Breast epithelium (tissue), 4 donors: ENCODE measurements around the gene TTLL11. TPM values are rescaled to one million over a fixed set of nuclear protein-coding genes. Genes with fewer than 3 reads are reported as not detected.

ENCODE experiments used
- DNase-seq, 2 donors: peaks; one replicate each; pipeline ENCODE4 v3.0.0-alpha.2; 2019; ENCODE audit warnings: low spot score in 2 of 2
- H3K27ac ChIP-seq, 2 donors: fragments of 200-600 bp; sonication (generic) in 1 of 2; one replicate each; pipeline ENCODE4 v1.5.1; 2016 to 2019; ENCODE audit warnings: mild to moderate bottlenecking in 1 of 2
- H3K27me3 ChIP-seq, 2 donors: fragments of 200-600 bp; sonication (generic) in 1 of 2; one replicate each; pipeline versions ENCODE4 v1.5.1 to v1.6.0; 2017 to 2019; ENCODE audit warnings: control low read depth in 1 of 2, mild to moderate bottlenecking in 1 of 2
- H3K36me3 ChIP-seq: fragments of 200-600 bp; one replicate; pipeline ENCODE4 v1.5.1; 2019
- H3K4me1 ChIP-seq, 2 donors: fragments of 200-600 bp; sonication (generic); one replicate each; pipeline ENCODE4 v1.5.1; 2016 to 2019; ENCODE audit warnings: control low read depth in 1 of 2
- H3K4me3 ChIP-seq, 3 donors: fragments of 200-600 bp; sonication (generic); 1 replicate in 2 of 3; 2 replicates in 1 of 3; pipeline ENCODE4 v1.5.1; 2016 to 2019; ENCODE audit warnings: mild to moderate bottlenecking in 3 of 3, moderate library complexity in 2 of 3
- H3K9me3 ChIP-seq, 2 donors: fragments of 200-600 bp; sonication (generic) in 1 of 2; one replicate each; pipeline ENCODE4 v1.5.1; 2016 to 2019; ENCODE audit warnings: control low read depth in 1 of 2
- POLR2A ChIP-seq: fragments of 450-650 bp; IDR thresholded peaks from one replicate; pipeline ENCODE4 v1.6.1; 2016; ENCODE audit warnings: antibody characterized with exemption, mild to moderate bottlenecking, moderate library complexity
- POLR2AphosphoS5 ChIP-seq, 3 donors: sonication (generic); formaldehyde crosslinking; IDR thresholded peaks; one replicate each; pipeline ENCODE4 v1.6.1; 2017; ENCODE audit warnings: antibody characterized with exemption in 3 of 3
- intact Hi-C: fragments of 100-400 bp; cut with DNase I; formaldehyde crosslinking; loops from one replicate; pipeline ENCODE4 v1.15.1; 2023; ENCODE audit warnings: low total_unique reads
- total RNA-seq, 3 donors: library from RNA; depleted of rRNA; stranded (reverse); fragments of >200 nt; gene quantifications; one replicate each; pipeline ENCODE4 v1.1.0, GENCODE V29; 2016
- TF ChIP-seq, protein P1 (sequence below), 3 donors: fragments of 450-650 bp; IDR thresholded peaks; one replicate each; pipeline ENCODE4 v1.5.1; 2016 to 2017; ENCODE audit warnings: antibody characterized with exemption in 3 of 3, mild to moderate bottlenecking in 3 of 3, moderate library complexity in 3 of 3

The TTLL11 gene
- total RNA-seq, 3 donors from 2014 or later, result 9.0 to 12.1 (median 10.0) TPM

GRCh38 chr9:121852651-121853616, 240.2 kb downstream of the TTLL11 start:
- TF ChIP-seq, protein P1, sequence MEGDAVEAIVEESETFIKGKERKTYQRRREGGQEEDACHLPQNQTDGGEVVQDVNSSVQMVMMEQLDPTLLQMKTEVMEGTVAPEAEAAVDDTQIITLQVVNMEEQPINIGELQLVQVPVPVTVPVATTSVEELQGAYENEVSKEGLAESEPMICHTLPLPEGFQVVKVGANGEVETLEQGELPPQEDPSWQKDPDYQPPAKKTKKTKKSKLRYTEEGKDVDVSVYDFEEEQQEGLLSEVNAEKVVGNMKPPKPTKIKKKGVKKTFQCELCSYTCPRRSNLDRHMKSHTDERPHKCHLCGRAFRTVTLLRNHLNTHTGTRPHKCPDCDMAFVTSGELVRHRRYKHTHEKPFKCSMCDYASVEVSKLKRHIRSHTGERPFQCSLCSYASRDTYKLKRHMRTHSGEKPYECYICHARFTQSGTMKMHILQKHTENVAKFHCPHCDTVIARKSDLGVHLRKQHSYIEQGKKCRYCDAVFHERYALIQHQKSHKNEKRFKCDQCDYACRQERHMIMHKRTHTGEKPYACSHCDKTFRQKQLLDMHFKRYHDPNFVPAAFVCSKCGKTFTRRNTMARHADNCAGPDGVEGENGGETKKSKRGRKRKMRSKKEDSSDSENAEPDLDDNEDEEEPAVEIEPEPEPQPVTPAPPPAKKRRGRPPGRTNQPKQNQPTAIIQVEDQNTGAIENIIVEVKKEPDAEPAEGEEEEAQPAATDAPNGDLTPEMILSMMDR (IDR thresholded peaks at IDR 0.05), result no peak
- peak in 2 of 3 donors; percentile 13 to 38 for TF ChIP-seq POLR2AphosphoS5 (IDR thresholded peaks at IDR 0.05)
- H3K27ac ChIP-seq, result peak overlapping the region; percentile 70 to 90
- no peak overlapping the region for H3K4me3 ChIP-seq
- H3K4me1 ChIP-seq, result peaks cover 0 to 4% of the 10 kb centered on the region in 2 donors
- H3K9me3 ChIP-seq, result no peaks in the 10 kb centered on the region
- H3K27me3 ChIP-seq, result no peaks in the 10 kb centered on the region
- intact Hi-C loops, result loop anchor here (1.0 kb wide), 1 partner anchor 43 kb away; no protein-coding TSS in a partner anchor
- H3K36me3 ChIP-seq, result no peaks in the 10 kb centered on the region
- DNase-seq, result peak in 1 of 2 donors; percentile 38

DNA sequence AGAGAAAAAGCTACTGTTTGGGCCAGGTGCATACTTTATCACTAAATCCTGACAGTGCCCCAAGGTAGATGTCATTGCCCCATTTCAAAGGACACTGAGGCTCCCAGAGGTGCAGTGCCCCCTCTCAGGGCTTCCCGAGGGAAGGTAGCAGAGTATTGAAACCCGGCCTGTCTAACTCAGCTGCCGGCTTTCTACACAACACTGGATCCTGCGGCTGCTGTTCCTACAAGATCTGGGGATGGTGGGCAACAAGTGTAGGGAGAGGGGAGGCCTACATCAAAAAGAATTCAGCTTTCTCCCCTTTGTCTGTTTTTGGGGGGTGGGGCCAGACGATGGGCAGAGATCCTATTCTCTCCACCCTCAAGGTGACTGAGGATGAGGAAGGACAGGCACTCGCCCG, 240.9 kb downstream of the TTLL11 start:
- H3K4me1 ChIP-seq, result peaks cover 0 to 4% of the 10 kb centered on the region in 2 donors
- TF ChIP-seq POLR2A (no peak), POLR2AphosphoS5 (IDR thresholded peaks at IDR 0.05) (no peak)
- TF ChIP-seq, protein P1 (IDR thresholded peaks at IDR 0.05), result no peak
- intact Hi-C loops, result no loop called here
- H3K9me3 ChIP-seq, result no peaks in the 10 kb centered on the region
- DNase-seq, result no peak
- H3K27me3 ChIP-seq, result no peaks in the 10 kb centered on the region
- peak overlapping the region; percentile 70 to 90 for H3K27ac ChIP-seq
- no peak overlapping the region for H3K4me3 ChIP-seq
- no peaks in the 10 kb centered on the region for H3K36me3 ChIP-seq

GRCh38 chr9:121851641-121852091, 241.4 kb downstream of the TTLL11 start:
- peak overlapping the region; percentile 70 to 90 for H3K27ac ChIP-seq

GRCh38 chr9:121850366-121850765, 242.7 kb downstream of the TTLL11 start:
- TF ChIP-seq, protein P1 (IDR thresholded peaks at IDR 0.05), result no peak
- no peak for TF ChIP-seq POLR2AphosphoS5 (IDR thresholded peaks at IDR 0.05)
- Histone ChIP-seq H3K36me3 (no peaks in the 10 kb centered on the region), H3K9me3 (no peaks in the 10 kb centered on the region), H3K4me1 (peaks cover 0 to 4% of the 10 kb centered on the region in 2 donors), H3K27ac (no peak overlapping the region), H3K4me3 (no peak overlapping the region), H3K27me3 (no peaks in the 10 kb centered on the region)
- intact Hi-C loops, result no loop called here
- DNase-seq, result peak in 1 of 2 donors; percentile 9

More at GRCh38 chr9:121851641-121852091, 241.4 kb downstream of the TTLL11 start:
- Histone ChIP-seq H3K4me3 (no peak overlapping the region), H3K27me3 (no peaks in the 10 kb centered on the region), H3K9me3 (no peaks in the 10 kb centered on the region), H3K36me3 (no peaks in the 10 kb centered on the region), H3K4me1 (peaks cover 0 to 4% of the 10 kb centered on the region in 2 donors)
- TF ChIP-seq POLR2AphosphoS5 (IDR thresholded peaks at IDR 0.05) (no peak), POLR2A (no peak)
- TF ChIP-seq, protein P1 (IDR thresholded peaks at IDR 0.05), result no peak
- peak in 1 of 2 donors; percentile 25 for DNase-seq
- intact Hi-C loops, result no loop called here

DNA sequence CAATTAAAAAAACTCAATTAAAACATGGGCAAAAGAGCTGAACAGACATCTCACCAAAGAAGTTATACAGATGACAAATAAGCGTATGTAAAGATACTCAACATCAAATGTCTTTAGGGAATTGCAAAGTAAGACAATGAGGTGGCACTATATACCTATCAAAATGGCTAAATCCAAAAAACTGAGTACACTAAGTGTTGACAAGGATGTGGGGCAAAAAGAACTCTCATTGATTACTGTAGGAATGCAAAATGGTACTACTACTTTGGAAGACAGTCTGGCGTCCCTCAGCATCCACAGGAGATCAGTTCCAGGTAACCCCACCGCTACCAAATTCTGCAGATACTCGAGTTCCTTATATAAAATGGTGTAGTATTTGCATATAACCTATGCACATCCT, 243.6 kb downstream of the TTLL11 start:
- no peak for DNase-seq
- no peak overlapping the region for H3K27ac ChIP-seq
- no peak overlapping the region for H3K4me3 ChIP-seq
- no peaks in the 10 kb centered on the region for H3K36me3 ChIP-seq
- TF ChIP-seq, protein P1 (IDR thresholded peaks at IDR 0.05), result no peak
- no peak for TF ChIP-seq POLR2A
- no peak for TF ChIP-seq POLR2AphosphoS5 (IDR thresholded peaks at IDR 0.05)
- no peaks in the 10 kb centered on the region for H3K27me3 ChIP-seq
- intact Hi-C loops, result no loop called here
- H3K9me3 ChIP-seq, result no peaks in the 10 kb centered on the region
- peaks cover 0 to 4% of the 10 kb centered on the region in 2 donors for H3K4me1 ChIP-seq
